HG03442 (cell line): ENCODE data around the gene TMED9.
"Not testable (repeated sequence)": the region's sequence is repeated elsewhere in the genome, so short reads cannot be mapped to it uniquely, and the experiment has no call there.

Experiments used
- ATAC-seq: cut with Tn5 transposase; IDR thresholded peaks from one replicate; pipeline ENCODE4 v1.9.1; 2021; ENCODE audit warnings: mild to moderate bottlenecking, moderate library complexity; ENCODE audit not compliant: unreplicated experiment

Gene TMED9

DNA sequence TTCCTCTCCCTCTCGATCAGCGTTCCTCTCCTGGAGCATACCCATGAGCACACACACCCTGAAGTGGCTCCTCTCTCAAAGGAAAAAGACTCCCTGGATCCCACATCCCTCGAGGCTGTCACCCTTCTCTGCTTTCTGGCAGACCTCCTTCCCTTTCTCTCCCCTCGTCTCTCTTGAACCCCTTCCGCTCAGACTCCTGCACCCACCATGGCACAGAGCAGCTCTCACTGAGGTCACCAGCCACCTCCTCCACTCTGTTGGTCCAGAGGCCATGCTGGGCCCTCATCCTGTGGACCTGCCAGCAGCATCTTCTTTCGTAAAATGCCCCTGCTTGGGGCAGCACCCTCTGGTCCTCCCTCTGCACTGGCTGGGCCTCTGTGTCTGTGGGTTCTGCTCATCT is 13.7 kb downstream of the TMED9 start:
- no peak for ATAC-seq

DNA sequence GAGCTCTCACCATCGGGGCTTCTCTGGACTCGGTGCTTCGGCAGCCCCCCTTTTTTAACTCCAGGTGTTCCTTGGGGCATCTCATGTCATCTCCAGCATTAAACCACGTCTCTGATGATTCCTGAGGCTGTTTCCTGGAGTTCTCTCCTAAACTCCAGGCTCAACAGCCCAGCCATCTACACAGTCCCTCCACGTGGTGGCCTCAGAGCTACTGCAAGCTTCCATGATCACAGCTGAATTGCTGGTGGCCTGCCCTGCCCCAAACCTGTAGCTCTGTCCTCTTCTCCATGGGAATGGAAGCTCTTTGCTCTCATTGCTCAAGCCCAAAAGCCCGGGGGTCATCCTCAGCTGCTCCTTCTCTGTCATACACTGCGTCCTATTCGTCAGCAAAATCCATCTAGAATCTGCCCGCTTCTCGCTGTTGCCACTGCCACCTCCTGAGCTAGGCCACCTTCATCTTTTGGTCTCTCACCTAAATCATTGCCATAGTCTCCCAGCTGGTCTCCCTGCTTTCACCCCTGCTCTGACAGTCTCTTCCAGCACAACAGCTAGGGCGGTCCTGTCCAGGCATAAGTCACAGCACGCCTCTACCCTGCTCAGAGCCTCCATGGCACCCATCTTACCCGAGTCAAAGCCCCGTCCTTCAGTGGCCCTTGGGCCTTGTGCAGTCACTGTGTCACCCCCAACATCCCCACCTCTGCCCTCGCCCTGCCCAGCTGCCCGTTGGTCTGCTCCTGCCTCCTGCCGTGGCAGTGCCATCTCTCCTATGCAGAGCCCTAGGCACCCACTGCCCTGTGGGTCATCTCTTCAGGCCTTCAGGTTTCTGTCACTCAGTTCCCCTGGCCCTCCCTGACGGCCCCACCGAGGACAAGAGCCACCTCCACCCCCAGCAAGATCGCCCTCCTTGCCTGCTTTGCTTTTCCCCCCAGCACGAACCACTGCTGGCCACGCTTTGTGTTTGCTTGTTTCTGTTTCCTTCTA is 14.4 kb downstream of the TMED9 start:
- no peak for ATAC-seq

DNA sequence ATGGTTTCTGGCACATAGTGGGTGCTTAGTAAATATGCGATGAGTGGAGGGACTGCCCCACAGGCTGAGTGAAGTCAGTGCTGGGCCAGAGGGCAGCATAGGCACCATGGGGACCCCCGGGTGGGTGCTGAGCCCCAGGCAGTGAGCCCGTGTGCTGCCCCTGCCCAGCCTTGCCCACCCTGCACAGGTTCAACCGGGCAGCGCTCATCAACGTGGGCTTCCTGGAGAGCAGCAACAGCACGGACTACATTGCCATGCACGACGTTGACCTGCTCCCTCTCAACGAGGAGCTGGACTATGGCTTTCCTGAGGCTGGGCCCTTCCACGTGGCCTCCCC is 15.1 kb downstream of the TMED9 start:
- ATAC-seq, result no peak

DNA sequence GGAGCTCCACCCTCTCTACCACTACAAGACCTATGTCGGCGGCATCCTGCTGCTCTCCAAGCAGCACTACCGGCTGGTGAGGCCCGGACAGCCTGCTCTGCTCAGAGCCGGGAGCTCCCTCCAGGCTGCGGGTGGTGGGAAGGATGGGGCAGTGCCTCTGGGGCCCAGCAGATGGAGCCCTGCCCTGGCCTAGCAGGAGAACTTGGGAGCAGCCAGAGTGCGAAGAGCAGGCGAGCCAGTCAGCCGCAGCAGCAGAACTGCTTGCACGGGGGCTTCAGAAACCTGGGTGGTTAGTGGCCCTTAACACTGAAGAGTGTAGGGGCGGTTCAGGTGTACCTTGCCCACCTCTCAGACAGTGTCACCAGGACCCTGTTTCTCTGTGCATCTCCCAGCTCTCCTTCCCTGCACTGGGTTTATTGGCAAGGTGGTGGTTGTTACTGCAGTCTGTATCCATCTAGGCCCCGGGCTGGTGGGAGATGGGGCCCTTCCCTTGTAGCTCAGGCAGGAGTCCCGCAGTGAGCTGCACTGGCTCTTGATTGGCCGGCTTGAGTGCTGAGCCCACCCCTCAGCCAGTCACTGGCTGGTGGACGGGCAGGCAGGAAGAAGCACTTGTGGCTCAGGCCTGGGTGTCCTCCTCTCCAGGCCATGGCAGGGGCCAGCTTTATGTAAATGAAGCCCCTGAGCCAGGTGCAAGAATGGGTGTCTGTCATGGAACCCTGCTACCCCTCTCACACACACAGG is 15.6 kb downstream of the TMED9 start:
- no peak for ATAC-seq

DNA sequence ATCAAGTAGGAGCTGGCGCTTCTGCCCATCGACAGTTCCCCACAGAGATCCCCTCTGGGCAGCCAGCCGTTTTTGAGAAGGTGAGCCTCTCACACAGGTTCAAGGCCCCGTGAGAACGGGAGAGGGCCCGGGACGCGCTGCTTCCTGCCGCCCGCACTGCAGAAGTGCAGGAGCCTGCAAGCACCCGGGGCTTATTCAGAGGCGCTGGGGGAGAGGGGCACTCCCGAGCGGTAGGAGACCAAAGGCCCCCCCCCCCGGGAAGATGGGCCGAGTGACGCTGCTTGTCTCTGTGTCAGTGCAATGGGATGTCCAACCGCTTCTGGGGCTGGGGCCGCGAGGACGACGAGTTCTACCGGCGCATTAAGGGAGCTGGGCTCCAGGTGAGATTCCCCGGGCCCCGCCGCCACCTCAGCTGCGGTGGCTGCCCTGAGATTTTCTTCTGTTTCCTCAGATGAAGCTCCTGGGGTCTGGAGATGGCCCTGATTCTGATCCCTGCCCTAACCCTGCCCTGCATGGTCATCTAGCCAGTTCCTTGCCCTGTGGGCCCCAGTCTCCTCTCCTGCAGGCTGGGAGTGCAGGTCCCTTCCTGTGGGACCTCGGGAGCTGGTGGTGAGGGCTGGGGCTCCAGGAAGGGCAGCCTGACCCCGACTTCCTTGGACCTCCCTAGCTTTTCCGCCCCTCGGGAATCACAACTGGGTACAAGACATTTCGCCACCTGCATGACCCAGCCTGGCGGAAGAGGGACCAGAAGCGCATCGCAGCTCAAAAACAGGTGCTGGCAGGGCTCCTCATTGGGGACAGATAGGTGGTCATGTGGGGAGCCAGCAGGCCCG is 16.5 kb downstream of the TMED9 start:
- no peak for ATAC-seq

DNA sequence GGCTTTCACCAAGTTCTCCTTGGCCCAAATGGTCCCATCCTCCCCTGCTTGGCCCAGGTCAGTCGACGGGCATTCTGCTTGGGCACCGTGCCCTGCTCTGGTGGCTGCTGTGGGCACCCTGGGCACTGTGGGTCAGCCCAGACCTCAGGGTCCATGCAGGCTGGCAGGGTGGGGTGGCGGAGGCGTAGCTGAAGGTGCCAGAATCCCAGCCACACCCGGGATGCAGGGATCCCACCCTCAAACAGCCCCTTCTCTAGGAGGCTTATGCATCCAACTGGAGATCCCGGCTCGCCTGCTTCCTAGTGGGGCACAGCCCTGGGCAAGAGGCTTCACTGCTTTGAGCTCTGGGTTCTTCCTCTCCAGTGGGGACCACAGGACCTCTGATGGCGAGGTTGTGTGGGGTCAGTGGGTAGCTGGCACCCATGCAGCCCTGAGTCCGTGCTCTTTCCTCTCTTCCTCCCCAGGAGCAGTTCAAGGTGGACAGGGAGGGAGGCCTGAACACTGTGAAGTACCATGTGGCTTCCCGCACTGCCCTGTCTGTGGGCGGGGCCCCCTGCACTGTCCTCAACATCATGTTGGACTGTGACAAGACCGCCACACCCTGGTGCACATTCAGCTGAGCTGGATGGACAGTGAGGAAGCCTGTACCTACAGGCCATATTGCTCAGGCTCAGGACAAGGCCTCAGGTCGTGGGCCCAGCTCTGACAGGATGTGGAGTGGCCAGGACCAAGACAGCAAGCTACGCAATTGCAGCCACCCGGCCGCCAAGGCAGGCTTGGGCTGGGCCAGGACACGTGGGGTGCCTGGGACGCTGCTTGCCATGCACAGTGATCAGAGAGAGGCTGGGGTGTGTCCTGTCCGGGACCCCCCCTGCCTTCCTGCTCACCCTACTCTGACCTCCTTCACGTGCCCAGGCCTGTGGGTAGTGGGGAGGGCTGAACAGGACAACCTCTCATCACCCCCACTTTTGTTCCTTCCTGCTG is 17.4 kb downstream of the TMED9 start:
- ATAC-seq, result no peak

DNA sequence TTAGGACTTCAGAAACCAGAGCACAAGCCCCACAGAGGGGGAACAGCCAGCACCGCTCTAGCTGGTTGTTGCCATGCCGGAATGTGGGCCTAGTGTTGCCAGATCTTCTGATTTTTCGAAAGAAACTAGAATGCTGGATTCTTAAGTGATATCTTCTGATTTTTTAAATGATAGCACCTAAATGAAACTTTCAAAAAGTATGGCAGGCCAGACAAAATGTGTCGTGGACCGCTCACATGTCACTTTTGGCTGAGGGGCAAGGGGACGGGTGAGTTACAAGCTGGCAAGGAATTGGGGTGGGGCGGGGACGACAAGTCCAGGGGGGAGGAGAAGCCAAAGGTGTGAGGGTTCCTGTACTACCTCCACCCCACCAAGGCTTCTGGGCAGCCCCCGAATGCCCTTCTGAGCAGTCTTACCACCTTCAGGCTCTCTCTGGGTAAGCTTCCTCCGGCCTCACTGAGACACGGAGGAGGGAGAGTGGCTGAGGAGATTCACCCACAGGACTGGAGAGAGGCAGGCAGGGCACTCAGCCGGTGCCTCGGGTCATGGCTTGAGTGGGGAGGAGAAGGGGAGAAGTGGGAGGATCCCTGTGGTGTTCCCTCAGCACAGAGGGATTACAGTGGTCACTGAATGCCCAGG is 18.2 kb downstream of the TMED9 start:
- no peak for ATAC-seq

DNA sequence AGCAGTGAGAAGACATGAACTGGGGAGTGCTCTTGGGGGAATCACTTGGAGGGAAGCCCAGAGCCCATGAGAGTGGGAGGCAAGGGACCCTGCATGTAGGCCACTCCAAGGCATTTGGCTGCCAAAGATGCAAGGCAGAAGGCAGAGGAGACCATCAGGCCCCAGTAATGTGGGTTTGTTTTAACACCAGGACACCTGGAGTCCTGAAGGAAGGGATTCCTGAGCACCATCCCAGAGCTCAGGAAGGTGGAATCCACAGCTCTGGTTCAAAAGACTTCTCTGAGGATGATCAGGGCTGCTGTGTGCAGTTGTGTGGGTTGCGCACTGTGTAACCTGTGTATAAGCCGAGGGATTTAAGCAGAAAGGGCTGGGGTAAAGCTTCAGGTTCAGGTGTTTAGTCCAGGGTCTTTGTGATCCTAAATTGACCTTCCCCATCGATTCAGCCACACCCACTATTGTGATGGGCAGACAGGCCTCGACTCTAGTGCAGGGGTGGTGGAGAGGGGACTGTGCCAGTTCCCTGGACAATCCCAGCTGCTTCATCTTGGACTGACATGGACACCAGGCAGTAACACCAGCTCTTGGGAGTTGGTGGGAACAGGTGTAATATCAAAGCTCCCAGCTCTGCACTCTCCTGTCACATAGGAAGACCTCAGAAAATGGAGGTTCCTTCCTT is 18.9 kb downstream of the TMED9 start:
- no peak for ATAC-seq

DNA sequence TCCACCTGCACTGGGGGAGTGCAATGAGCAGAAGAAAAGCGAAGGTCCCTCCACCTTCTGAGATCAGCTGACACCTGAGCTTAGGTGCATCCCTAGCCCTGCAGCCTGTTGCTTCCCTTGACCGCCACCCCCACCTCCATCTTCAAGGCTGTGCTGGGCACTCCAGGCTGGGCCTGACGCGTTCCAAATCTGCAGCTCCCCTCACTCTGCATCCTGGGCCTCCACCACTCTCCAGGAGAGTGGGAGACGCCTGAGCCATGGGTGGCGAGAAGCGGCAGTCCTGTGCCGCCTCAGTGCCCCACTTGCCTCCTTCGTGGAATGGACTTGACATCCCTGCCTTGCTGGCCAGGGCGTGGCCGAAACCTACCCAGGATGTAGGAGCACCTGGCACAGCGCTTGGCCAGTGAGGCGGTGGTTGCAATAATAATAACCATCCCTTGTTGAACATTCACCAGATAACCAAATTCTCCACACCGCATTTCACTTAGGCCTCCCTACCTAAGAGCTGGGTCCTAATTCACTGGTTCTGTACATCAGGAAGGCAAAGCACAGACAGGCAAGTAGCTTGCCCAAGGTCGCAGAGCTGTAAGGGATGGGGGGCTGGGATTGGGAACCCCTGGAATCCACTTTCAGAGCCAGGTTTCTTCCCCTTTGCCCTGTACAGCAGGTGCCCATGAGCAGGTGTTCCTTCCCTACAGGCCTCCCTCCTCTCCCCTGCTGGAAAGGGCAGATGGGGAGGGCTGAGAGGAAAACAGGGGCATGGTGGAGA is 19.6 kb downstream of the TMED9 start:
- ATAC-seq, result no peak

DNA sequence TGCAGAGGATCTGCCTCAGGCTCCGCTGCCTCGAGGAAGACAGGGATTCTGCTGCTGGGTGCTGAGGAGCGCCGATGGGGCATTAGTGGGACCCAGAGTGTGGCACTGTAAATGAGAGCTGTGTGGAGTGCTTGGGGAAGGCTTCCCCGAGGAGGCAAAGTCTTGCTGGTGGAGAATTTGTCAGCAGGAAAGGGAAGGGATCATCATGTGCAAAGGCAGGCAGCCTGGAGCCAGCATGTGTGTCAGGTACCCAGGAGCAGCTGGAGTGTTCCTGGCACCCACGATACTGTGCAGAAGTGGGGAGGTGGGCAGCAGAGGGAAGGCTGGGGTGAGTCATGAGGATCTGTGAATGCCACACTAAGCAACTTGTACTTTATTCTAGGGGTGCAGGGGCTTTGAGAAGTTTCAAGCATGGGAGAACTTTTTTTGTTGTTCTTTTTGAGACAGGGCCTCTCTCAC is 20.2 kb downstream of the TMED9 start:
- ATAC-seq, result no peak

DNA sequence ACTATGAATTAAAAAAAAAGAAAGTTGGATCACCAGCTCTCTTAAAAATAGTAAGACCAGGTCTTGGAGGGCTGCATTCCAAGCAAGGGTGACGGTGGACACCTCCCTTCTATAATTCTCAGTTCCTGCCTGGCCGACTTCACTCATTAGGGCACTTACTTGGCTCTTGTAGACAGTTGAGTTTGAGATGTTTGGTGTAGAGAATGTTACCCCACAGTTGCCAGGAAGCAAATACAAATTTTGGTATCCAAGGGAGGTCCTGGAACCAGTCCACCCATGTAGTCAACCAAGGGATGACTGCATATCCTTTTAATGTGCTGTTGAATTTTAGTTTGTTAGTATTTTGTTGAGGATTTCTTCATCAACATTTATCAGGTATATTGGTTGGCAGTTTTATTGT is 28.6 kb downstream of the TMED9 start:
- ATAC-seq, result no peak

DNA sequence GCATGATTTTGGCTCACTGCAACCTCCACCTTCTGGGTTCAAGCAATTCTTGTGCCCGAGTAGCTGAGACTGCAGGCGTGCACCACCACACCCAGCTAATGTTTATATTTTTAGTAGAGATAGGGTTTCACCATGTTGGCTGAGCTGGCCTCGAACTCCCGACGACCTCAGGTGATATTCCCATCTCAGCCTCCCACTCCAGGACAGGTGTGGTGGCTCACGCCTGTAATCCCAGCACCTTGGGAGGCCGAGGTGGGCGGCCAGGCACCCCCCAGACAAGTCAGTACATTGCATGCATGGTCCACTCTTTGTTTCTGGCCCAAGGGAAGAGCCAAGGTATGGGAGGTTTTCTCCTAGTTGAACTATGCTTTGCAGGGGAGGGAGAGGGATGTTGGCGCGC is 32.2 kb downstream of the TMED9 start:
- not testable (repeated sequence) for ATAC-seq

DNA sequence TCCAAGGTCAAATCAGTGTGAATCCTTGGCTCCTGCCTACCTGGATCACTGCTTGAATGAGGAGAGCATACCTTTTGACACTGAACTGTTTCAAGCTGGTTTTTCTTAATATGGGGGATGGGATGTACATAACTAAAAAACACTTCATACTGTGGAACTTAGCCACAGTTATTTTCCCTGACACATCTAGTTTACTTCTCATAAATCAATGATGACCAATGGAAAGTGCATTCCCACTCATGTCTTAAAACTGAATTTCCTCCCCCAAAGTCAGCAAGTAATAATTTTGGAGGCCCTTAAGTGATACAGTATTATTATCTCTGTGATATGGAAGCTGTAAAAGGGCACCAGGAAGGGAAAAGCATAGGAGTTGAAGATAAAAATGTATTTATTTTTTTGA is 38.2 kb downstream of the TMED9 start:
- ATAC-seq, result not testable (repeated sequence)

DNA sequence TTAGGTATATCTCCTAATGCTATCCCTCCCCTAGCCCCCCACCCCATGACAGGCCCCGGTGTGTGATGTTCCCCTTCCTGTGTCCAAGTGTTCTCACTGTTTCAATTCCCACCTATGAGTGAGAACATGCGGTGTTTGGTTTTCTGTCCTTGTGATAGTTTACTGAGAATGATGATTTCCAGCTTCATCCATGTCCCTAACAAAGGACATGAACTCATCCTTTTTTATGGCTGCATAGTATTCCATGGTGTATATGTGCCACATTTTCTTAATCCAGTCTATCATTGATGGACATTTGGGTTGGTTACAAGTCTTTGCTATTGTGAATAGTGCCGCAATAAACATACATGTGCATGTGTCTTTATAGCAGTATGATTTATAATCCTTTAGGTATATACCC is 42.9 kb downstream of the TMED9 start:
- ATAC-seq, result not testable (repeated sequence)

DNA sequence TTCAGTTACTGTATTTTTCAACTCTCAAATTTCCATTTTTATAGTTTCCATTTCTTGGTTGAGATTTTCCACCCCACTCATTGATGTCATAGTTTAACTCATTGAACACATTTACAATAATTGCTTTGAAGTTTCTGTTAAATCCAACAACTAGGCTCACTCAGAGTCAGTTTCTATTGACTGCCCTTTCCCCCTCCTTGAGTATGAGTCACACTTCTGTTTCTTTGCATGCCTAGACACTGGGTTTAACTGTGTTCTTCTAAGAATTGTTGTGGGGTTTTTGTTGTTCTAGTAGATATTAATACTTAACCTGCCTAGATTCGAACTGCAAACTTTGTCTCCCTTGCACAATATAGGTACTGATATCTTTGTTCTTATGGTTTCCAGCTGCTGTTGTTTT is 53.5 kb downstream of the TMED9 start:
- ATAC-seq, result not testable (repeated sequence)
